ENCODE data around the gene KMT2C. TPM values are rescaled to one million over a fixed set of nuclear protein-coding genes. Genes with fewer than 3 reads are reported as not detected.

Gene KMT2C
- total and polyA plus RNA-seq, 7 experiments from 2014 or later: 17.0 to 152 (median 109) TPM

DNA sequence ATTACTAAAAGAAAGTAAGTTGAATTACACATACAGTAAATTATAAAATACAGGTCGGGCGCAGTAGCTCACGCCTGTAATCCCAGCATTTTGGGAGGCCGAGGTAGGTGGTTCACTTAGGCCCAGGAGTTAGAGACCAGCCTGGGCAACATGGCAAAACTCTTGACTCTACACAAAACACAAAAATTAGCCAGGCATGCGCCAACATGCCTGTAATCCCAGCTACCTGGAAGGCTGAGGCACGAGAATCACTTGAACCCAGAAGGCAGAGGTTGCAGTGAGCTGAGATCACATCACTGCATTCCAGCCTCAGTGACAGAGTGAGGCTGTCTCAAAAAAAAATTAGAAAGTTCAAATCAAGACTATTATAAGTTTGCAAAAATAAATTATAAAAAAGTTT, 235.4 kb downstream of the KMT2C start:
- H3K27me3 ChIP-seq (ENCODE audit: control insufficient read depth in 2 of 2, insufficient read depth in 2 of 2, low read length in 2 of 2): no peaks in the 10 kb centered on the region
- Mint-ChIP-seq H3K27ac (no peak overlapping the region), H3K9me3 (peaks cover 0 to 1% (median 0%) of the 10 kb centered on the region in 11 donors), H3K4me1 (peaks cover 0 to 7% (median 0%) of the 10 kb centered on the region in 7 donors), H3K36me3 (peaks cover 17 to 56% (median 28%) of the 10 kb centered on the region in 5 donors), H3K4me3 (no peak overlapping the region), H3K27me3 (no peaks in the 10 kb centered on the region)
- no peak overlapping the region for H3K27ac ChIP-seq (ENCODE audit: low read depth, low read length)
- intact Hi-C loops (cut with micrococcal nuclease): no loop called here
- ChIA-PET POLR2A (no interaction called here), CTCF (interaction anchor here (0.8 kb wide), 1 partner anchor 838 kb away, joined by 3 read pairs; no protein-coding TSS in a partner anchor)
- ATAC-seq (no peak), DNase-seq (no peak)
- H3K9me3 ChIP-seq (ENCODE audit: control insufficient read depth in 2 of 3, low read length in 3 of 3): no peaks in the 10 kb centered on the region
- H3K4me1 ChIP-seq (ENCODE audit: control insufficient read depth in 2 of 2, insufficient read depth in 2 of 2, low read length in 2 of 2): no peaks in the 10 kb centered on the region
- peaks cover 4 to 30% (median 12%) of the 10 kb centered on the region in 3 experiments for H3K36me3 ChIP-seq (ENCODE audit: control insufficient read depth in 2 of 3, insufficient read depth in 3 of 3, low read length in 3 of 3)
- no peak overlapping the region for H3K4me3 ChIP-seq (ENCODE audit: low read length)

- ChIA-PET POLR2A (no interaction called here), CTCF (no interaction called here)
- no peak overlapping the region for H3K27ac ChIP-seq (ENCODE audit: low read depth, low read length)
- no peaks in the 10 kb centered on the region for H3K27me3 ChIP-seq (ENCODE audit: control insufficient read depth in 2 of 2, insufficient read depth in 2 of 2, low read length in 2 of 2)
- DNase-seq: no peak
- H3K4me1 ChIP-seq (ENCODE audit: control insufficient read depth in 2 of 2, insufficient read depth in 2 of 2, low read length in 2 of 2): no peaks in the 10 kb centered on the region
- peaks cover 0 to 1% (median 0%) of the 10 kb centered on the region in 11 donors for H3K9me3 Mint-ChIP-seq
- H3K27ac Mint-ChIP-seq: peak overlapping the region in 7 of 9 donors; percentile 4 to 75 (median 54)
- H3K36me3 ChIP-seq (ENCODE audit: control insufficient read depth in 2 of 3, insufficient read depth in 3 of 3, low read length in 3 of 3): peaks cover 21 to 59% (median 27%) of the 10 kb centered on the region in 3 experiments
- no peak for ATAC-seq
- H3K4me1 Mint-ChIP-seq: peaks cover 0 to 9% (median 0%) of the 10 kb centered on the region in 7 donors
- H3K4me3 ChIP-seq (ENCODE audit: low read length): no peak overlapping the region
- no peak overlapping the region for H3K4me3 Mint-ChIP-seq
- no peaks in the 10 kb centered on the region for H3K27me3 Mint-ChIP-seq
- intact Hi-C loops (cut with micrococcal nuclease): loop anchor here in 1 of 2 donors (5.0 kb wide), 1 partner anchor 511 kb away; no protein-coding TSS in a partner anchor
- H3K9me3 ChIP-seq (ENCODE audit: control insufficient read depth in 2 of 3, low read length in 3 of 3): no peaks in the 10 kb centered on the region
- peaks cover 15 to 60% (median 37%) of the 10 kb centered on the region in 5 donors for H3K36me3 Mint-ChIP-seq
Measured at GRCh38 chr7:152196391-152196790, 239.4 kb downstream of the KMT2C start.

DNA sequence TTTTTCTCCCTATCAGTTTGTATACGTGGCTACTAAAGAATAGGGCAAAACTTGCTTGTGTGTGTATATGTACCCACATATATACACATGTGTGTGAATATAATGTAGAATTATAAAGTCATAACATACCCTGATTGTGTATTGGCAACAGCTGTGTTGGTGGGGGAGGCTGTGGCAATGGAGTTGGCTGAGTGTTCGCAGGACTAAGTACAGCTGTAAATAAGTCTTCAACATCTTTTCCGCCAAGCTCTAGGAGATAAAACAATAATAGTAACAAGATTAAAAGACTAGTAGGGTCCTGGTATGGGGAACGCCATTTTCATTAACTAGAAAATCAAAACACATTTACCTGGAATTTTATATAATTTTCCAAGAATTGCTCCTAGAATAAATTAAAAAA, 241.9 kb downstream of the KMT2C start:
- ChIA-PET POLR2A (no interaction called here), CTCF (no interaction called here)
- ATAC-seq: no peak
- Histone ChIP-seq H3K36me3 (ENCODE audit: control insufficient read depth in 2 of 3, insufficient read depth in 3 of 3, low read length in 3 of 3) (peaks cover 21 to 64% (median 23%) of the 10 kb centered on the region in 3 experiments), H3K27ac (ENCODE audit: low read depth, low read length) (no peak overlapping the region), H3K4me1 (ENCODE audit: control insufficient read depth in 2 of 2, insufficient read depth in 2 of 2, low read length in 2 of 2) (no peaks in the 10 kb centered on the region), H3K9me3 (ENCODE audit: control insufficient read depth in 2 of 3, low read length in 3 of 3) (no peaks in the 10 kb centered on the region), H3K27me3 (ENCODE audit: control insufficient read depth in 2 of 2, insufficient read depth in 2 of 2, low read length in 2 of 2) (no peaks in the 10 kb centered on the region), H3K4me3 (ENCODE audit: low read length) (no peak overlapping the region)
- no peak overlapping the region for H3K4me3 Mint-ChIP-seq
- intact Hi-C loops (cut with micrococcal nuclease): no loop called here
- DNase-seq: no peak
- peak overlapping the region in 2 of 9 donors; percentile 45 to 51 for H3K27ac Mint-ChIP-seq
- H3K27me3 Mint-ChIP-seq: no peaks in the 10 kb centered on the region
- H3K9me3 Mint-ChIP-seq: no peaks in the 10 kb centered on the region
- H3K4me1 Mint-ChIP-seq: peaks cover 0 to 9% (median 0%) of the 10 kb centered on the region in 7 donors
- peaks cover 15 to 66% (median 40%) of the 10 kb centered on the region in 5 donors for H3K36me3 Mint-ChIP-seq

GRCh38 chr7:152189061-152189460, 246.7 kb downstream of the KMT2C start:
- Mint-ChIP-seq H3K9me3 (no peaks in the 10 kb centered on the region), H3K36me3 (peaks cover 12 to 60% (median 21%) of the 10 kb centered on the region in 5 donors), H3K27me3 (no peaks in the 10 kb centered on the region), H3K27ac (peak overlapping the region in 7 of 9 donors; percentile 3 to 78 (median 26)), H3K4me3 (no peak overlapping the region), H3K4me1 (peaks cover 0 to 2% (median 0%) of the 10 kb centered on the region in 7 donors)
- ChIA-PET CTCF (no interaction called here), POLR2A (no interaction called here)
- ATAC-seq (no peak), DNase-seq (no peak)
- H3K27ac ChIP-seq (ENCODE audit: low read depth, low read length): no peak overlapping the region
- intact Hi-C loops (cut with micrococcal nuclease): no loop called here
- peaks cover 15 to 55% (median 29%) of the 10 kb centered on the region in 3 experiments for H3K36me3 ChIP-seq (ENCODE audit: control insufficient read depth in 2 of 3, insufficient read depth in 3 of 3, low read length in 3 of 3)
- H3K27me3 ChIP-seq (ENCODE audit: control insufficient read depth in 2 of 2, insufficient read depth in 2 of 2, low read length in 2 of 2): no peaks in the 10 kb centered on the region
- no peaks in the 10 kb centered on the region for H3K4me1 ChIP-seq (ENCODE audit: control insufficient read depth in 2 of 2, insufficient read depth in 2 of 2, low read length in 2 of 2)
- H3K4me3 ChIP-seq (ENCODE audit: low read length): no peak overlapping the region
- no peaks in the 10 kb centered on the region for H3K9me3 ChIP-seq (ENCODE audit: control insufficient read depth in 2 of 3, low read length in 3 of 3)

- ChIA-PET POLR2A (no interaction called here), CTCF (no interaction called here)
- Histone ChIP-seq H3K4me3 (ENCODE audit: low read length) (no peak overlapping the region), H3K27ac (ENCODE audit: low read depth, low read length) (no peak overlapping the region), H3K27me3 (ENCODE audit: control insufficient read depth in 2 of 2, insufficient read depth in 2 of 2, low read length in 2 of 2) (no peaks in the 10 kb centered on the region), H3K4me1 (ENCODE audit: control insufficient read depth in 2 of 2, insufficient read depth in 2 of 2, low read length in 2 of 2) (no peaks in the 10 kb centered on the region), H3K9me3 (ENCODE audit: control insufficient read depth in 2 of 3, low read length in 3 of 3) (no peaks in the 10 kb centered on the region), H3K36me3 (ENCODE audit: control insufficient read depth in 2 of 3, insufficient read depth in 3 of 3, low read length in 3 of 3) (peaks cover 12 to 46% (median 24%) of the 10 kb centered on the region in 3 experiments)
- H3K36me3 Mint-ChIP-seq: peaks cover 17 to 59% (median 23%) of the 10 kb centered on the region in 5 donors
- H3K9me3 Mint-ChIP-seq: no peaks in the 10 kb centered on the region
- no peak overlapping the region for H3K4me3 Mint-ChIP-seq
- intact Hi-C loops (cut with micrococcal nuclease): no loop called here
- H3K27me3 Mint-ChIP-seq: no peaks in the 10 kb centered on the region
- ATAC-seq (no peak), DNase-seq (no peak)
- peaks cover 0 to 4% (median 0%) of the 10 kb centered on the region in 7 donors for H3K4me1 Mint-ChIP-seq
- H3K27ac Mint-ChIP-seq: peak overlapping the region in 4 of 9 donors; percentile 16 to 78 (median 33)
Measured at GRCh38 chr7:152185558-152185957, 250.2 kb downstream of the KMT2C start.

DNA sequence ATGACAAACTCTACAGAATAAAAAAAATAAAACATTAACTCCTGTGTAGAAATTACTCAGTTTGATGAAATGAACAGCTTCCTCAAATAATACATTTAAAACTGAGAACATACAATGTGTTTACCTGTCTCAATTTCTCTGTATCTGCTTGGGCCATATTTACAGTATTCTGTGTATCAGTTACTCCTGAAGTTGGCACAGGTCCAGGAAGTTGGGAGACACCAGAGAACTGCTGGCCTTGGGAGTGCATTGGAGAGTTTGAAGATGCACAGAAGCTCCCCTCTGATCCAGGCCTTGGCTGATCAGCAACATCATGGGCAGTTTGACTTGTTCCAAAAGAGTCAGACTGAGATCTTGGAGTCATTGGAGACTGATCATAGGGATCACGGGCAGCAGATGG, 255.2 kb downstream of the KMT2C start:
- CTCF ChIA-PET: no interaction called here
- ATAC-seq: no peak
- H3K27ac Mint-ChIP-seq: peak overlapping the region in 2 of 9 donors; percentile 18 to 19

GRCh38 chr7:152180048-152180447, 255.8 kb downstream of the KMT2C start:
- H3K27ac ChIP-seq (ENCODE audit: low read depth, low read length): no peak overlapping the region
- DNase-seq: no peak
- no peak for ATAC-seq
- peaks cover 0 to 15% (median 0%) of the 10 kb centered on the region in 7 donors for H3K4me1 Mint-ChIP-seq
- ChIA-PET CTCF (interaction anchor here (0.6 kb wide), 1 partner anchor 13 kb away, joined by 3 read pairs; no protein-coding TSS in a partner anchor), POLR2A (no interaction called here)
- no peak overlapping the region for H3K4me3 ChIP-seq (ENCODE audit: low read length)
- H3K9me3 Mint-ChIP-seq: no peaks in the 10 kb centered on the region
- no peak overlapping the region for H3K27ac Mint-ChIP-seq
- H3K4me3 Mint-ChIP-seq: no peak overlapping the region
- no peaks in the 10 kb centered on the region for H3K4me1 ChIP-seq (ENCODE audit: control insufficient read depth in 2 of 2, insufficient read depth in 2 of 2, low read length in 2 of 2)
- no peaks in the 10 kb centered on the region for H3K27me3 ChIP-seq (ENCODE audit: control insufficient read depth in 2 of 2, insufficient read depth in 2 of 2, low read length in 2 of 2)
- H3K9me3 ChIP-seq (ENCODE audit: control insufficient read depth in 2 of 3, low read length in 3 of 3): no peaks in the 10 kb centered on the region
- H3K36me3 ChIP-seq (ENCODE audit: control insufficient read depth in 2 of 3, insufficient read depth in 3 of 3, low read length in 3 of 3): peaks cover 15 to 54% (median 33%) of the 10 kb centered on the region in 3 experiments
- intact Hi-C loops (cut with micrococcal nuclease): no loop called here
- peaks cover 30 to 71% (median 42%) of the 10 kb centered on the region in 5 donors for H3K36me3 Mint-ChIP-seq
- H3K27me3 Mint-ChIP-seq: no peaks in the 10 kb centered on the region

More for the DNA sequence above, 255.2 kb downstream of the KMT2C start:
- Histone ChIP-seq H3K27ac (ENCODE audit: low read depth, low read length) (no peak overlapping the region), H3K4me1 (ENCODE audit: control insufficient read depth in 2 of 2, insufficient read depth in 2 of 2, low read length in 2 of 2) (no peaks in the 10 kb centered on the region), H3K4me3 (ENCODE audit: low read length) (no peak overlapping the region), H3K27me3 (ENCODE audit: control insufficient read depth in 2 of 2, insufficient read depth in 2 of 2, low read length in 2 of 2) (no peaks in the 10 kb centered on the region), H3K36me3 (ENCODE audit: control insufficient read depth in 2 of 3, insufficient read depth in 3 of 3, low read length in 3 of 3) (peaks cover 15 to 54% (median 35%) of the 10 kb centered on the region in 3 experiments), H3K9me3 (ENCODE audit: control insufficient read depth in 2 of 3, low read length in 3 of 3) (no peaks in the 10 kb centered on the region)
- no peaks in the 10 kb centered on the region for H3K27me3 Mint-ChIP-seq
- no peak overlapping the region for H3K4me3 Mint-ChIP-seq
- H3K9me3 Mint-ChIP-seq: no peaks in the 10 kb centered on the region
- DNase-seq: no peak
- intact Hi-C loops (cut with micrococcal nuclease): no loop called here
- POLR2A ChIA-PET: no interaction called here
- peaks cover 0 to 15% (median 0%) of the 10 kb centered on the region in 7 donors for H3K4me1 Mint-ChIP-seq
- peaks cover 30 to 71% (median 44%) of the 10 kb centered on the region in 5 donors for H3K36me3 Mint-ChIP-seq
